Tongue (tissue), 2 donors: ENCODE data around the gene PRKAR1A. TPM values are rescaled to one million over a fixed set of nuclear protein-coding genes. Genes with fewer than 3 reads are reported as not detected.

Experiments used
- DNase-seq: peaks from one replicate; pipeline ENCODE4 v3.0.0-alpha.2; 2015
- total RNA-seq: library from RNA; depleted of rRNA; stranded (reverse); fragments of >200 nt; gene quantifications from one replicate; pipeline ENCODE4 v1.2.3, GENCODE V29; 2014

The PRKAR1A gene
- total RNA-seq, 1 donor from 2014 or later = 578 TPM

DNA sequence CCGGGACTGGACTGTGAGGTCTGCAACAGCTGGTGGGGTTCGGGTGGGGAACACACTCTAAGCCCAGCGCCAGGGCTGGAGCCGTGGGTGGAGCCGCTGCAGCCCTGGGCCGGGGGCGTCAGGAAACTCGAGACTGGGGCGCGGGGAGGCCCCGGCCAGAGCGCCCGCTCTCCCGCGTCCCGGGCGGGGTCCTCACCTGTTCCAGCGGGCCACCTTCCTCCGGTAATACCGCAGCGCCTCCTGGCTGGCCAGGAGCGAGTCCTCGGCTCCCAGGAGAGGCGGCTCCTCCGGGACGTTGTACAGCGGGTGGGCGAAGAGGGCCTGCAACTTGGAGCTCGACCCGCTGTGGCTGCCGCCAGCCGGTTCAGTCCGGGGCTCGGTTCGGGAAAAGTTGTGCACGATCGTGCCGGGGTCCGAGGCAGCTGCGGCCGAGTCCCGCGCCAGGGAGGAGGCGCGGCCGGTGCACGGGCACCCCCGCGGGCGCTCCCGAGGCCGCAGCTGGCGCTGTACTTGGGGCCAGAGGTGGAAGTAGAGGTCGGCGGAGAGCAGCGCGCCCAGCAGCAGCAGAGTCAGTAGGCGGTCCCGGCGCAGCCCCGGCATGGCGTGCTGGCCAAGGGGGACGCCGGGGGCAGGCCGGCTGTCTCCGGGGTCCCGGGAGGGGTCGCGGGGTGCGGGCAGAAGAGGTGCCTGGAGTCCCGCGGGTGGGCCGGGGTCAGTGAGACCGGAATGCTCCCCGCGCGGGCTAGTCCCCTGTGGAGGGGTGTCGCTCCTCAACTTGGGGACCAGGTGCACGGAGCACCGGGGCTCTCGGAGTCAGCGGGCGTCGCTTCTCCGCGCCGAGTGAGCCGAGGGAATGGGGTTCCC lies 88.1 kb downstream of the PRKAR1A start:
- DNase-seq = peak; percentile 51

Other genes starting within 250 kb of the PRKAR1A start
- gene SLC16A6, start 221.3 kb upstream of the PRKAR1A start, total RNA-seq = 2.7 TPM
- 21.3 TPM for gene ARSG, start 220.9 kb upstream of the PRKAR1A start, total RNA-seq
- gene WIPI1, start 54.9 kb upstream of the PRKAR1A start, total RNA-seq = 74.3 TPM
- gene FAM20A, start 88.9 kb downstream of the PRKAR1A start, total RNA-seq = 6.5 TPM